Neutrophil (primary cell): Measurements from ENCODE around the gene CNTNAP2.

Source experiments
- H3K27ac ChIP-seq: fragments of 200-600 bp; sonication (generic); 2 replicates; pipeline ENCODE4 v1.5.1; 2016; ENCODE audit warnings: mild to moderate bottlenecking, moderate library complexity
- H3K27me3 ChIP-seq: fragments of 200-600 bp; sonication (generic); 2 replicates; pipeline ENCODE4 v1.6.0; 2016; ENCODE audit warnings: mild to moderate bottlenecking
- H3K36me3 ChIP-seq: fragments of 200-600 bp; sonication (generic); 2 replicates; pipeline ENCODE4 v1.5.1; 2017
- H3K4me1 ChIP-seq, 2 experiments: fragments of 200-600 bp in 1 of 2; sonication (generic) in 1 of 2; 1 replicate in 1 of 2; 2 replicates in 1 of 2; pipeline versions ENCODE4 v1.5.1 to v1.6.1; 2013 to 2016; ENCODE audit warnings: low read depth in 1 of 2, low read length in 1 of 2, mild to moderate bottlenecking in 1 of 2, moderate library complexity in 1 of 2; ENCODE audit not compliant: control insufficient read depth in 1 of 2, insufficient read depth in 1 of 2
- H3K4me3 ChIP-seq, 2 experiments: fragments of 200-600 bp in 1 of 2; sonication (generic) in 1 of 2; 1 replicate in 1 of 2; 2 replicates in 1 of 2; pipeline ENCODE4 v1.5.1; 2013 to 2016; ENCODE audit warnings: low read depth in 1 of 2, low read length in 1 of 2, mild to moderate bottlenecking in 1 of 2, moderate library complexity in 1 of 2
- H3K9me3 ChIP-seq: fragments of 200-600 bp; sonication (generic); 2 replicates; pipeline ENCODE4 v1.5.1; 2016
- TF ChIP-seq, protein P1 (sequence below): fragments of 200-600 bp; sonication (generic); IDR thresholded peaks from 2 replicates; pipeline ENCODE4 v1.5.1; 2016; ENCODE audit warnings: antibody characterized with exemption

The CNTNAP2 gene

DNA sequence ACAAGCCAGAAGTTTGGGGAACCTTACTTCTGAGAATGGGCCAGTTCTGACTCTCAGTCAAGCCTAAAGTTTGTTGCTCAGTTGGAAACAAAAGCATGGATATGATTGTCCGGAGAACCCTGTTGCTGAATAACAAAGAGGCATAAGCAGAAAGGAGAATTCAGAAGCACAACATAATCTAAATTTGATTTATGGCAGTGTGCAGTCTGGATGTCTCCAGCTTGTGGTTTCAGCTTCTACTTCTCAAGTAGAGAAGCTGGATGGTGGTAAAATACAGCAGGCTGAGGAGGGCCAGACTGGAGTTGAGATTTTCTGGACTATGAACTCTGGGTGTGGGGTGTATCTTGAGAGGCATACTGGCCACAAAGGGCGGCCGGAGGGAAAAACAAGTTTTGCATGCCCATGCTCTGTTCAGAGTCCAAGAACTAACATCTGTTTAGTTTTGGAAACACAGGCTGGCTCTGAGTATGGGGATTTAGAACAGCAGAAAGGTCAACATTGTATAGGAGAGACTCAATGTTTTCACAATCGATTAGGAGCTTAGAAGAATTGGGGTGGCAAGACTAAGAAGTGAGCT is 592.9 kb downstream of the CNTNAP2 start:
- TF ChIP-seq, protein P1, sequence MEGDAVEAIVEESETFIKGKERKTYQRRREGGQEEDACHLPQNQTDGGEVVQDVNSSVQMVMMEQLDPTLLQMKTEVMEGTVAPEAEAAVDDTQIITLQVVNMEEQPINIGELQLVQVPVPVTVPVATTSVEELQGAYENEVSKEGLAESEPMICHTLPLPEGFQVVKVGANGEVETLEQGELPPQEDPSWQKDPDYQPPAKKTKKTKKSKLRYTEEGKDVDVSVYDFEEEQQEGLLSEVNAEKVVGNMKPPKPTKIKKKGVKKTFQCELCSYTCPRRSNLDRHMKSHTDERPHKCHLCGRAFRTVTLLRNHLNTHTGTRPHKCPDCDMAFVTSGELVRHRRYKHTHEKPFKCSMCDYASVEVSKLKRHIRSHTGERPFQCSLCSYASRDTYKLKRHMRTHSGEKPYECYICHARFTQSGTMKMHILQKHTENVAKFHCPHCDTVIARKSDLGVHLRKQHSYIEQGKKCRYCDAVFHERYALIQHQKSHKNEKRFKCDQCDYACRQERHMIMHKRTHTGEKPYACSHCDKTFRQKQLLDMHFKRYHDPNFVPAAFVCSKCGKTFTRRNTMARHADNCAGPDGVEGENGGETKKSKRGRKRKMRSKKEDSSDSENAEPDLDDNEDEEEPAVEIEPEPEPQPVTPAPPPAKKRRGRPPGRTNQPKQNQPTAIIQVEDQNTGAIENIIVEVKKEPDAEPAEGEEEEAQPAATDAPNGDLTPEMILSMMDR, result no peak

DNA sequence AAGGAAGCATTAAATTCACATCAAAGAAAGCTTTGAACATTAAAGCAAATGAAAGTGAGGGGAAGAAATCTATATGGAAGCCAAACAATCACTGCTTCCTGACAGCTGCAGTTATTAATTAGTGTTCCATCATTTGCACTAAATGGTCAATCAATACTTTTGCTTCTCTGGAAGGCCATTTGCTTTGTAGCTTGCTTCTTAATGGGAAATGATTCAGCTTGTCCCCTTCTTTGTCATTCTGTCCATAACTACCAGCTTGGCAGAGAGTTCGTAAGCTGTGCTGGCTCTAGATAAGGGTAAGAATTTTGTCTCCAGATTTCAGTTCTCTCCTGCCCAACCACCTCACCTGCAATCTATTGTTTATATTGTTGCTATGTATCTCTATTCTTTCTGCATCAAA is 596.6 kb downstream of the CNTNAP2 start:
- TF ChIP-seq, protein P1, result no peak
- Histone ChIP-seq H3K4me3 (no peak overlapping the region), H3K9me3 (no peaks in the 10 kb centered on the region), H3K27ac (no peak overlapping the region), H3K27me3 (no peaks in the 10 kb centered on the region), H3K36me3 (no peaks in the 10 kb centered on the region), H3K4me1 (no peaks in the 10 kb centered on the region)

More for the DNA sequence above, 592.9 kb downstream of the CNTNAP2 start:
- Histone ChIP-seq H3K36me3 (no peaks in the 10 kb centered on the region), H3K27ac (no peak overlapping the region), H3K4me1 (no peaks in the 10 kb centered on the region), H3K9me3 (no peaks in the 10 kb centered on the region), H3K4me3 (no peak overlapping the region), H3K27me3 (no peaks in the 10 kb centered on the region)

DNA sequence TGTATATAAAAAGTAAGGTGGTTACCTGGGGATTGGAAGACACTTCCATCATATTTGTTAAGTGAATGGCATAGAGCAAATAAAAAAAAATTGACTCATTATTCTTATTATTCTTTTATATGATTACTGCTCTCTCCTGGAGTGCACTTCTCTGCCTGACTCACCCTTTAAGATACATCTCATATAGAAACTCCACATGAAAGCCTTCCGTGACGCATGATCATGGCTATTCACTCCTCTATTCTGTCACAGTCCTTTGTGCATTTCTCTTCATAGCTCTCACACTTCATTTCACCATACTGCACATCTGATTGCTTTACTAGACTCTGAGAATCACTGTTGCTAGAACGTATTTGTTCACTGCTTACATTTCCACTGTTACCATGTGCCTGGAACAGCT is 597.3 kb downstream of the CNTNAP2 start:
- H3K27ac ChIP-seq, result no peak overlapping the region
- TF ChIP-seq, protein P1, result no peak
- H3K4me1 ChIP-seq, result no peaks in the 10 kb centered on the region
- no peaks in the 10 kb centered on the region for H3K9me3 ChIP-seq
- H3K36me3 ChIP-seq, result no peaks in the 10 kb centered on the region
- no peaks in the 10 kb centered on the region for H3K27me3 ChIP-seq
- H3K4me3 ChIP-seq, result no peak overlapping the region

DNA sequence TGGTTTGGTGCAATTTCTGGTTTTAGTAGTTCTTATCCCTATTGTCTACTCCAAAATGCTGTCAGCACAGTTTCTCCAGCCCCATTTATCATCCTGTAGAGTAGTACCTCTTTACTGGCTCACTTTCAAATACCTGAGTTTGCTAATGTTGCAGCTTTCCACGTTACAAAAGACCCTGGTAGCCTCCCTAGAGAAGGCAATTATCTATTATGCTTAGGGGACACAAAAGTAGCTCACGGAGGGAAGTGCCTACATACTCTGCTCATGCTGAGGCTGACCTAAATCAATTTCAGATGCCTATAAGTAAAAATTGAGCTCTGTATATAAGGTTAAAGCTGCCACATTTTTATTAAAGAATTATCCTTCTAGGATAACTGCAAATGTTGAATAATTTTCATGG is 603.6 kb downstream of the CNTNAP2 start:
- TF ChIP-seq, protein P1, result no peak

DNA sequence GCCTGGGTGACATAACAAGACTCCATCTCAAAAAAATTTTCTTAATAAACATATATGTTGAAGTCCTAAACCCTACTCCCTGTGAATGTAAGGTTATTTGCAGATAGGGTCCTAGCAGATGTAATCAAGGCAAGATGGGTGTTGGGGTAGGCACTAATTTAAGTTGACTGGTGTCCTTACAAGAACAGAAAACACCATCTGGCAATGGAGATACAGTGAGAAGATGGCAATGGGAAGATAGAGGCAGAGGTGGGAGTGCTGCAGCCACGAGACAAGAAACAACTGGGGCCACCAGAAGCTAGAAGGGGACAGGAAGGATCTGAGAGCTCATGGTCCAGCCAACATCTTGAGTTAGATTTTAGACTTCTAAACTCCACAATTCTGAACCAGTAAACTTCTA is 606.4 kb downstream of the CNTNAP2 start:
- Histone ChIP-seq H3K4me3 (no peak overlapping the region), H3K4me1 (no peaks in the 10 kb centered on the region), H3K27me3 (no peaks in the 10 kb centered on the region), H3K36me3 (no peaks in the 10 kb centered on the region), H3K9me3 (no peaks in the 10 kb centered on the region), H3K27ac (no peak overlapping the region)
- TF ChIP-seq, protein P1, result no peak

More for the DNA sequence above, 603.6 kb downstream of the CNTNAP2 start:
- Histone ChIP-seq H3K27me3 (no peaks in the 10 kb centered on the region), H3K36me3 (no peaks in the 10 kb centered on the region), H3K4me1 (no peaks in the 10 kb centered on the region), H3K4me3 (no peak overlapping the region), H3K9me3 (no peaks in the 10 kb centered on the region), H3K27ac (no peak overlapping the region)
